Loucy (cell line): Measurements from ENCODE around the gene KRT1.

Source experiments
- H2AFZ ChIP-seq: fragments of 200-600 bp; sonication (generic); 2 replicates; pipeline ENCODE4 v1.6.0; 2016; ENCODE audit warnings: antibody characterized with exemption, mild to moderate bottlenecking, low read length, moderate library complexity
- H3F3A ChIP-seq: fragments of 200-600 bp; 2 replicates; pipeline ENCODE4 v1.6.0; 2016; ENCODE audit warnings: antibody characterized with exemption, low read depth, mild to moderate bottlenecking
- H3K27me3 ChIP-seq: fragments of 200-600 bp; sonication (generic); 2 replicates; pipeline ENCODE4 v1.6.1; 2014; ENCODE audit warnings: low read length, mild to moderate bottlenecking; ENCODE audit not compliant: insufficient read depth, poor library complexity, severe bottlenecking
- H3K36me3 ChIP-seq: fragments of 200-600 bp; sonication (generic); 2 replicates; pipeline ENCODE4 v1.6.1; 2016; ENCODE audit warnings: low read length; ENCODE audit not compliant: insufficient read depth
- H3K4me1 ChIP-seq: fragments of 200-600 bp; sonication (generic); 2 replicates; pipeline ENCODE4 v1.5.1; 2014; ENCODE audit warnings: low read length, mild to moderate bottlenecking; ENCODE audit not compliant: insufficient read depth, poor library complexity, severe bottlenecking
- H3K4me2 ChIP-seq: fragments of 200-600 bp; sonication (generic); 2 replicates; pipeline ENCODE4 v1.6.0; 2014; ENCODE audit warnings: antibody characterized with exemption, low read length, low read depth, mild to moderate bottlenecking; ENCODE audit not compliant: poor library complexity, severe bottlenecking
- H3K4me3 ChIP-seq: fragments of 200-600 bp; sonication (generic); 2 replicates; pipeline ENCODE4 v1.5.1; 2014; ENCODE audit warnings: low read length, mild to moderate bottlenecking, mixed read lengths; ENCODE audit not compliant: poor library complexity, severe bottlenecking
- H3K79me2 ChIP-seq: fragments of 200-600 bp; sonication (generic); 2 replicates; pipeline ENCODE4 v1.6.1; 2014; ENCODE audit warnings: low read length; ENCODE audit not compliant: insufficient read depth
- H3K9ac ChIP-seq: fragments of 200-600 bp; sonication (generic); 2 replicates; pipeline ENCODE4 v1.6.0; 2014; ENCODE audit warnings: mild to moderate bottlenecking, low read depth, low read length, moderate library complexity; ENCODE audit not compliant: poor library complexity, severe bottlenecking
- H3K9me2 ChIP-seq: fragments of 200-600 bp; sonication (generic); replicated peaks from 2 replicates; pipeline ENCODE4 v1.6.1; 2016; ENCODE audit warnings: low read depth, low read length, mixed read lengths
- H3K9me3 ChIP-seq: fragments of 200-600 bp; sonication (generic); 2 replicates; pipeline ENCODE4 v1.6.1; 2014; ENCODE audit warnings: mild to moderate bottlenecking, antibody characterized with exemption, low read length, low read depth; ENCODE audit not compliant: insufficient read depth
- H4K20me1 ChIP-seq: fragments of 200-600 bp; sonication (generic); 2 replicates; pipeline ENCODE4 v1.6.0; 2014; ENCODE audit warnings: antibody characterized with exemption, low read length, mild to moderate bottlenecking; ENCODE audit not compliant: insufficient read depth, poor library complexity, severe bottlenecking
- EZH2phosphoT487 ChIP-seq: fragments of 200-600 bp; IDR thresholded peaks from 2 replicates; pipeline ENCODE4 v1.6.1; 2018; ENCODE audit warnings: antibody characterized with exemption, mild to moderate bottlenecking, moderate library complexity, borderline replicate concordance
- TF ChIP-seq, protein P1 (sequence below): fragments of 200-600 bp; sonication (generic); conservative IDR thresholded peaks from 2 replicates; pipeline ENCODE4 v1.5.1; 2014; ENCODE audit warnings: mild to moderate bottlenecking, antibody characterized with exemption, low read length

The KRT1 gene

DNA sequence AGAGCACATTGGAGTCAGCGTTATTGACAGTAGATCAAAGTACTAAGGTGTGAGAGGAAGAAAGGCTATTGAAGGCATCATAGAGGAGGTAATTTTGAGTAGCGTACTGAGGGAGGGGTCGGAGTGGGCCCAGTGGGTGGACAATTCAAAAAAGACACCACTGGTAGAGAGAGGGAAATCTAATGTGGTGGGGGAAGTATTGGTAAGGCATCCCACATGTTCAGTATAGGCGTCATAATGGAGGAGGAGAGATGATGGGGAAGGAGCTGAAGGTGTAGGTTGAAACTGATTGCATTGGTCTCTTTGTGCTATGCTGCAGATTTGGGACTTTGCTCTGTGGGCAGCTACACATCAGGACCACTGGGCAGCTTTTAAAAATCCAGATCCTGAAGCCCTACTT is 46.8 kb upstream of the KRT1 start:
- Histone ChIP-seq H2AFZ (no peak overlapping the region), H3K9me2 (no peaks in the 10 kb centered on the region), H3K4me3 (no peak overlapping the region), H3K9me3 (no peaks in the 10 kb centered on the region), H3K36me3 (no peaks in the 10 kb centered on the region), H3K79me2 (no peaks in the 10 kb centered on the region), H3K4me1 (no peaks in the 10 kb centered on the region), H4K20me1 (no peaks in the 10 kb centered on the region), H3F3A (no peaks in the 10 kb centered on the region), H3K9ac (no peak overlapping the region), H3K4me2 (no peak overlapping the region), H3K27me3 (no peaks in the 10 kb centered on the region)
- TF ChIP-seq, protein P1, sequence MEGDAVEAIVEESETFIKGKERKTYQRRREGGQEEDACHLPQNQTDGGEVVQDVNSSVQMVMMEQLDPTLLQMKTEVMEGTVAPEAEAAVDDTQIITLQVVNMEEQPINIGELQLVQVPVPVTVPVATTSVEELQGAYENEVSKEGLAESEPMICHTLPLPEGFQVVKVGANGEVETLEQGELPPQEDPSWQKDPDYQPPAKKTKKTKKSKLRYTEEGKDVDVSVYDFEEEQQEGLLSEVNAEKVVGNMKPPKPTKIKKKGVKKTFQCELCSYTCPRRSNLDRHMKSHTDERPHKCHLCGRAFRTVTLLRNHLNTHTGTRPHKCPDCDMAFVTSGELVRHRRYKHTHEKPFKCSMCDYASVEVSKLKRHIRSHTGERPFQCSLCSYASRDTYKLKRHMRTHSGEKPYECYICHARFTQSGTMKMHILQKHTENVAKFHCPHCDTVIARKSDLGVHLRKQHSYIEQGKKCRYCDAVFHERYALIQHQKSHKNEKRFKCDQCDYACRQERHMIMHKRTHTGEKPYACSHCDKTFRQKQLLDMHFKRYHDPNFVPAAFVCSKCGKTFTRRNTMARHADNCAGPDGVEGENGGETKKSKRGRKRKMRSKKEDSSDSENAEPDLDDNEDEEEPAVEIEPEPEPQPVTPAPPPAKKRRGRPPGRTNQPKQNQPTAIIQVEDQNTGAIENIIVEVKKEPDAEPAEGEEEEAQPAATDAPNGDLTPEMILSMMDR = no peak
- no peak for TF ChIP-seq EZH2phosphoT487

GRCh38 chr12:52726451-52726850 is 46.2 kb upstream of the KRT1 start:
- no peak overlapping the region for H3K9ac ChIP-seq
- no peaks in the 10 kb centered on the region for H3K4me1 ChIP-seq
- no peak overlapping the region for H3K4me2 ChIP-seq
- no peaks in the 10 kb centered on the region for H4K20me1 ChIP-seq
- H3K9me3 ChIP-seq = no peaks in the 10 kb centered on the region
- no peak for TF ChIP-seq EZH2phosphoT487
- TF ChIP-seq, protein P1 = no peak
- no peaks in the 10 kb centered on the region for H3K9me2 ChIP-seq
- no peaks in the 10 kb centered on the region for H3K79me2 ChIP-seq
- no peaks in the 10 kb centered on the region for H3K36me3 ChIP-seq
- H3F3A ChIP-seq = no peaks in the 10 kb centered on the region
- H2AFZ ChIP-seq = no peak overlapping the region
- no peak overlapping the region for H3K4me3 ChIP-seq
- no peaks in the 10 kb centered on the region for H3K27me3 ChIP-seq

- Histone ChIP-seq H3K9ac (no peak overlapping the region), H3K9me2 (no peaks in the 10 kb centered on the region), H3K4me2 (no peak overlapping the region), H3K27me3 (no peaks in the 10 kb centered on the region), H3F3A (no peaks in the 10 kb centered on the region), H2AFZ (no peak overlapping the region), H3K79me2 (no peaks in the 10 kb centered on the region), H3K4me1 (no peaks in the 10 kb centered on the region), H3K36me3 (no peaks in the 10 kb centered on the region), H3K4me3 (no peak overlapping the region), H4K20me1 (no peaks in the 10 kb centered on the region), H3K9me3 (no peaks in the 10 kb centered on the region)
- TF ChIP-seq, protein P1 = no peak
- no peak for TF ChIP-seq EZH2phosphoT487
Measured at GRCh38 chr12:52724384-52724783, 44.2 kb upstream of the KRT1 start.
